ENCODE results near the gene ANKRD13D.
"Not testable (repeated sequence)": the region's sequence is repeated elsewhere in the genome, so short reads cannot be mapped to it uniquely, and the experiment has no call there.

The ANKRD13D gene

GRCh38 chr11:67289226-67289650 is at the start of gene ANKRD13D:
Gene ANKRD13D (plus strand): TSS chr11:67289303. CDS start chr11:67289461, 158 bp downstream.
- no peak for FAIRE-seq

GRCh38 chr11:67239783-67240575 is 49.1 kb upstream of the ANKRD13D start:
- no peak for FAIRE-seq

- no peak for FAIRE-seq
Measured at GRCh38 chr11:67240576-67241389, 48.3 kb upstream of the ANKRD13D start.

- no peak for FAIRE-seq
Measured at GRCh38 chr11:67242548-67242947, 46.6 kb upstream of the ANKRD13D start.

GRCh38 chr11:67243051-67243450 is 46.1 kb upstream of the ANKRD13D start:
- FAIRE-seq = no peak

GRCh38 chr11:67245046-67245445 is 44.1 kb upstream of the ANKRD13D start:
- FAIRE-seq = no peak

- no peak for FAIRE-seq
Measured at GRCh38 chr11:67247946-67248550, 41.1 kb upstream of the ANKRD13D start.

GRCh38 chr11:67248653-67249052 is 40.5 kb upstream of the ANKRD13D start:
- no peak for FAIRE-seq

- no peak for FAIRE-seq
Measured at GRCh38 chr11:67250059-67251043, 38.8 kb upstream of the ANKRD13D start.

- no peak for FAIRE-seq
Measured at GRCh38 chr11:67251841-67252240, 37.3 kb upstream of the ANKRD13D start.

GRCh38 chr11:67252831-67253239 is 36.3 kb upstream of the ANKRD13D start:
- FAIRE-seq = no peak

- no peak for FAIRE-seq
Measured at GRCh38 chr11:67253872-67254624, 35.1 kb upstream of the ANKRD13D start.

GRCh38 chr11:67254798-67255197 is 34.3 kb upstream of the ANKRD13D start:
- no peak for FAIRE-seq

- no peak for FAIRE-seq
Measured at GRCh38 chr11:67255353-67255752, 33.8 kb upstream of the ANKRD13D start.

GRCh38 chr11:67255864-67256263 is 33.2 kb upstream of the ANKRD13D start:
- FAIRE-seq = no peak

- no peak for FAIRE-seq
Measured at GRCh38 chr11:67256477-67257135, 32.5 kb upstream of the ANKRD13D start.

GRCh38 chr11:67260406-67260805 is 28.7 kb upstream of the ANKRD13D start:
- FAIRE-seq = no peak

- FAIRE-seq = not testable (repeated sequence)
Measured at GRCh38 chr11:67260885-67261639, 28.0 kb upstream of the ANKRD13D start.

- FAIRE-seq = no peak
Measured at GRCh38 chr11:67261640-67261945, 27.5 kb upstream of the ANKRD13D start.
